Neural cell (in vitro differentiated cells): Measurements from ENCODE around the gene HERC2. TPM values are rescaled to one million over a fixed set of nuclear protein-coding genes. Genes with fewer than 3 reads are reported as not detected.

Experiments
- H2AFZ ChIP-seq: fragments of 200-600, 300-800 bp; sonication (generic), shearing (Covaris generic); 2 replicates; pipeline ENCODE4 v1.6.0; 2014; ENCODE audit warnings: low read depth, mild to moderate bottlenecking, antibody characterized with exemption, low read length, moderate library complexity
- H3F3A ChIP-seq: fragments of 200-600 bp; shearing (Covaris generic); 2 replicates; pipeline ENCODE4 v1.6.1; 2016; ENCODE audit warnings: mild to moderate bottlenecking, moderate library complexity, mixed read lengths, antibody characterized with exemption, low read length; ENCODE audit not compliant: insufficient read depth, poor library complexity, severe bottlenecking
- H3K27ac ChIP-seq: fragments of 200-600, 300-800 bp; sonication (generic), shearing (Covaris generic); 2 replicates; pipeline ENCODE4 v1.5.1; 2014; ENCODE audit warnings: mild to moderate bottlenecking, low read length, moderate library complexity
- H3K27me3 ChIP-seq: fragments of 300-800, 200-600 bp; sonication (generic), shearing (Covaris generic); 2 replicates; pipeline ENCODE4 v1.6.0; 2014; ENCODE audit warnings: mild to moderate bottlenecking, low read depth, low read length, moderate library complexity; ENCODE audit not compliant: insufficient read depth
- H3K36me3 ChIP-seq: fragments of 300-800, 200-600 bp; sonication (generic), shearing (Covaris generic); 2 replicates; pipeline ENCODE4 v1.5.1; 2014; ENCODE audit warnings: mild to moderate bottlenecking, antibody characterized with exemption, low read length, moderate library complexity; ENCODE audit not compliant: insufficient read depth
- H3K4me2 ChIP-seq: fragments of 300-800, 200-600 bp; sonication (generic), shearing (Covaris generic); 2 replicates; pipeline ENCODE4 v1.6.0; 2014; ENCODE audit warnings: mild to moderate bottlenecking, low read length
- H3K4me3 ChIP-seq: fragments of 300-800, 200-600 bp; sonication (generic), shearing (Covaris generic); 2 replicates; pipeline ENCODE4 v1.5.1; 2014; ENCODE audit warnings: mild to moderate bottlenecking, low read length, moderate library complexity
- H3K79me2 ChIP-seq: fragments of 200-600 bp; shearing (Covaris generic); replicated peaks from 2 replicates; pipeline ENCODE4 v1.6.0; 2014; ENCODE audit warnings: mild to moderate bottlenecking, low read length, moderate library complexity; ENCODE audit not compliant: insufficient read depth
- H3K9ac ChIP-seq: fragments of 300-800, 200-600 bp; sonication (generic), shearing (Covaris generic); 2 replicates; pipeline ENCODE4 v1.6.1; 2016; ENCODE audit warnings: mild to moderate bottlenecking, low read length, mixed read lengths
- H3K9me2 ChIP-seq: fragments of 200-600 bp; shearing (Covaris generic); 2 replicates; pipeline ENCODE4 v1.6.1; 2016; ENCODE audit warnings: mild to moderate bottlenecking, low read length, mixed read lengths; ENCODE audit not compliant: insufficient read depth
- H3K9me3 ChIP-seq: fragments of 200-600, 300-800 bp; sonication (generic), shearing (Covaris generic); 2 replicates; pipeline ENCODE4 v1.6.1; 2016; ENCODE audit warnings: mild to moderate bottlenecking, mixed run types, low read length, moderate library complexity, mixed read lengths
- H4K20me1 ChIP-seq: fragments of 200-600 bp; shearing (Covaris generic); 2 replicates; pipeline ENCODE4 v1.6.1; 2016; ENCODE audit warnings: mild to moderate bottlenecking, mixed run types; ENCODE audit not compliant: insufficient read depth
- CTCF ChIP-seq: fragments of 450-650 bp; IDR thresholded peaks from 2 replicates; pipeline ENCODE4 v1.5.1; 2014; ENCODE audit warnings: antibody characterized with exemption, mild to moderate bottlenecking, moderate library complexity; ENCODE audit not compliant: poor library complexity, severe bottlenecking
- EP300 ChIP-seq: fragments of 450-650 bp; conservative IDR thresholded peaks from 2 replicates; pipeline ENCODE4 v1.6.1; 2014; ENCODE audit warnings: antibody characterized with exemption, mild to moderate bottlenecking, moderate library complexity; ENCODE audit not compliant: poor library complexity, severe bottlenecking
- EZH2 ChIP-seq: fragments of 200-600, 300-800 bp; shearing (Covaris generic), sonication (generic); IDR thresholded peaks from 2 replicates; pipeline ENCODE4 v1.6.1; 2014; ENCODE audit warnings: antibody characterized with exemption, low read length, borderline replicate concordance, mild to moderate bottlenecking; ENCODE audit not compliant: insufficient read depth, poor library complexity, severe bottlenecking
- MXI1 ChIP-seq: fragments of 450-650 bp; conservative IDR thresholded peaks from 2 replicates; pipeline ENCODE4 v1.6.1; 2014; ENCODE audit warnings: antibody characterized with exemption, mild to moderate bottlenecking; ENCODE audit not compliant: poor library complexity, severe bottlenecking
- POLR2AphosphoS5 ChIP-seq: IDR thresholded peaks from 2 replicates; pipeline ENCODE4 v1.6.1; 2012
- RAD21 ChIP-seq: fragments of 450-650 bp; conservative IDR thresholded peaks from 2 replicates; pipeline ENCODE4 v1.6.1; 2014; ENCODE audit warnings: antibody characterized with exemption, mild to moderate bottlenecking, moderate library complexity
- SMC3 ChIP-seq: fragments of 450-650 bp; conservative IDR thresholded peaks from 2 replicates; pipeline ENCODE4 v1.6.1; 2014; ENCODE audit warnings: antibody characterized with exemption, mild to moderate bottlenecking, moderate library complexity; ENCODE audit not compliant: poor library complexity
- TAF1 ChIP-seq: IDR thresholded peaks from 2 replicates; pipeline ENCODE4 v1.6.1; 2012; ENCODE audit warnings: low read depth
- polyA plus RNA-seq: library from polyadenylated mRNA; depleted of rRNA; stranded (reverse); fragments of >200 nt; gene quantifications from 2 replicates; pipeline ENCODE4 v1.2.3, GENCODE V29; 2014
- TF ChIP-seq, protein P1 (sequence below): IDR thresholded peaks from 2 replicates; pipeline ENCODE4 v1.6.1; 2012; ENCODE audit warnings: borderline replicate concordance

Gene HERC2
- polyA plus RNA-seq, 1 donor from 2014 or later: 47.3 TPM

- no peak overlapping the region for H2AFZ ChIP-seq
- TF ChIP-seq, protein P1, sequence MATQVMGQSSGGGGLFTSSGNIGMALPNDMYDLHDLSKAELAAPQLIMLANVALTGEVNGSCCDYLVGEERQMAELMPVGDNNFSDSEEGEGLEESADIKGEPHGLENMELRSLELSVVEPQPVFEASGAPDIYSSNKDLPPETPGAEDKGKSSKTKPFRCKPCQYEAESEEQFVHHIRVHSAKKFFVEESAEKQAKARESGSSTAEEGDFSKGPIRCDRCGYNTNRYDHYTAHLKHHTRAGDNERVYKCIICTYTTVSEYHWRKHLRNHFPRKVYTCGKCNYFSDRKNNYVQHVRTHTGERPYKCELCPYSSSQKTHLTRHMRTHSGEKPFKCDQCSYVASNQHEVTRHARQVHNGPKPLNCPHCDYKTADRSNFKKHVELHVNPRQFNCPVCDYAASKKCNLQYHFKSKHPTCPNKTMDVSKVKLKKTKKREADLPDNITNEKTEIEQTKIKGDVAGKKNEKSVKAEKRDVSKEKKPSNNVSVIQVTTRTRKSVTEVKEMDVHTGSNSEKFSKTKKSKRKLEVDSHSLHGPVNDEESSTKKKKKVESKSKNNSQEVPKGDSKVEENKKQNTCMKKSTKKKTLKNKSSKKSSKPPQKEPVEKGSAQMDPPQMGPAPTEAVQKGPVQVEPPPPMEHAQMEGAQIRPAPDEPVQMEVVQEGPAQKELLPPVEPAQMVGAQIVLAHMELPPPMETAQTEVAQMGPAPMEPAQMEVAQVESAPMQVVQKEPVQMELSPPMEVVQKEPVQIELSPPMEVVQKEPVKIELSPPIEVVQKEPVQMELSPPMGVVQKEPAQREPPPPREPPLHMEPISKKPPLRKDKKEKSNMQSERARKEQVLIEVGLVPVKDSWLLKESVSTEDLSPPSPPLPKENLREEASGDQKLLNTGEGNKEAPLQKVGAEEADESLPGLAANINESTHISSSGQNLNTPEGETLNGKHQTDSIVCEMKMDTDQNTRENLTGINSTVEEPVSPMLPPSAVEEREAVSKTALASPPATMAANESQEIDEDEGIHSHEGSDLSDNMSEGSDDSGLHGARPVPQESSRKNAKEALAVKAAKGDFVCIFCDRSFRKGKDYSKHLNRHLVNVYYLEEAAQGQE: no peak
- TF ChIP-seq TAF1 (no peak), MXI1 (no peak), CTCF (no peak), POLR2AphosphoS5 (no peak), EP300 (no peak), EZH2 (no peak), RAD21 (no peak), SMC3 (no peak)
- no peaks in the 10 kb centered on the region for H3F3A ChIP-seq
- no peaks in the 10 kb centered on the region for H4K20me1 ChIP-seq
- no peak overlapping the region for H3K27ac ChIP-seq
- no peak overlapping the region for H3K4me3 ChIP-seq
- no peaks in the 10 kb centered on the region for H3K9me2 ChIP-seq
- no peaks in the 10 kb centered on the region for H3K27me3 ChIP-seq
- H3K9me3 ChIP-seq: no peaks in the 10 kb centered on the region
- no peaks in the 10 kb centered on the region for H3K79me2 ChIP-seq
- H3K36me3 ChIP-seq: peaks cover 23% of the 10 kb centered on the region
- no peak overlapping the region for H3K9ac ChIP-seq
- no peak overlapping the region for H3K4me2 ChIP-seq
Measured at GRCh38 chr15:28179270-28179669, 142.7 kb downstream of the HERC2 start.

DNA sequence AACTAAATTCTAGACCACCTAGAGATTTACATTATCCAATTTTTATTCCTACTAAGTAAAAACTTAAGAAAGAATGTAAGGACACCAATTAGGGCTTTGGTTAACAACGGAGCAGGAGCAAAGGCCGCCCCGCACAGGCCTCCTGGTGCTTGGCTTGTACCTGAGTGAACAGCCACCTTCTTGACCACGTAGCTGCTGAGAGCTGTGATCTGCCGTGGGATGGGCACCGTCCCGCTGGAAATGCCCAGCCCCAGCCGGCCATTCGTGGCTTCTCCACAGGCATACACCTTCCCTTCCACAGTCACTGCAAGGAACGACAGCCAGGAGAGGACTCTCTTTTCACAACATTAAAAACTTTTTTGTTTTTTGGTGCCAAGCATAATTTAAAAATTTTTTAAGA is 143.3 kb downstream of the HERC2 start:
- no peak overlapping the region for H3K4me2 ChIP-seq
- H3K36me3 ChIP-seq: peaks cover 23% of the 10 kb centered on the region
- no peaks in the 10 kb centered on the region for H3K9me2 ChIP-seq
- no peak overlapping the region for H3K9ac ChIP-seq
- no peak overlapping the region for H3K27ac ChIP-seq
- no peaks in the 10 kb centered on the region for H3K9me3 ChIP-seq
- no peak overlapping the region for H2AFZ ChIP-seq
- no peaks in the 10 kb centered on the region for H4K20me1 ChIP-seq
- no peaks in the 10 kb centered on the region for H3K79me2 ChIP-seq
- TF ChIP-seq EP300 (no peak), SMC3 (no peak), MXI1 (no peak), EZH2 (no peak), CTCF (no peak), RAD21 (no peak), POLR2AphosphoS5 (no peak), TAF1 (no peak)
- TF ChIP-seq, protein P1: no peak
- H3K4me3 ChIP-seq: no peak overlapping the region
- H3F3A ChIP-seq: no peaks in the 10 kb centered on the region
- no peaks in the 10 kb centered on the region for H3K27me3 ChIP-seq
